A673 (cell line): ENCODE data around the gene CRHR1. TPM values are rescaled to one million over a fixed set of nuclear protein-coding genes. Genes with fewer than 3 reads are reported as not detected.

Experiments used
- BruUV-seq: library from RNA; stranded (reverse); fragments of 400-500 nt; replicated peaks from 2 replicates; lab custom pipeline; 2021; lab: Mats Ljungman, UMichigan
- CTCF ChIA-PET: fragments of 300-600 bp; sonication (Branson Sonifier 250); formaldehyde crosslinking; loops from one replicate; lab custom pipeline; 2022; ENCODE audit warnings: antibody characterized with exemption; lab: Charles Lee
- POLR2A ChIA-PET: fragments of 300-600 bp; sonication (Branson Sonifier 250); formaldehyde crosslinking; loops from one replicate; lab custom pipeline; 2022; ENCODE audit warnings: antibody characterized with exemption; ENCODE audit not compliant: low non-redundant PET; lab: Charles Lee
- DNase-seq: peaks from one replicate; pipeline ENCODE4 v3.0.0-alpha.2; 2015; ENCODE audit warnings: low spot score
- H3K27ac ChIP-seq: fragments of 200-600 bp; sonication (generic); 2 replicates; pipeline ENCODE4 v1.5.1; 2016; ENCODE audit warnings: mixed run types, low read depth, mild to moderate bottlenecking, mixed read lengths, antibody characterized with exemption, low read length; ENCODE audit not compliant: poor library complexity, severe bottlenecking
- H3K27me3 ChIP-seq: fragments of 200-600 bp; sonication (generic); replicated peaks from 2 replicates; pipeline ENCODE4 v1.6.1; 2017; ENCODE audit warnings: mixed run types, low read depth, mild to moderate bottlenecking, mixed read lengths, antibody characterized with exemption, low read length; ENCODE audit not compliant: insufficient read depth, poor library complexity
- H3K36me3 ChIP-seq: fragments of 200-600 bp; sonication (generic); 2 replicates; pipeline ENCODE4 v1.6.1; 2016; ENCODE audit warnings: mixed run types, mild to moderate bottlenecking, mixed read lengths, antibody characterized with exemption, low read length; ENCODE audit not compliant: insufficient read depth, poor library complexity, severe bottlenecking
- H3K4me1 ChIP-seq: fragments of 200-600 bp; sonication (generic); 2 replicates; pipeline ENCODE4 v1.6.1; 2017; ENCODE audit warnings: mixed run types, mild to moderate bottlenecking, mixed read lengths, antibody characterized with exemption, low read length; ENCODE audit not compliant: insufficient read depth, poor library complexity, severe bottlenecking
- H3K4me3 ChIP-seq: fragments of 200-600 bp; sonication (generic); 2 replicates; pipeline ENCODE4 v1.5.1; 2016; ENCODE audit warnings: low read depth, mixed run types, mild to moderate bottlenecking, mixed read lengths, low read length; ENCODE audit not compliant: poor library complexity, severe bottlenecking
- H3K9me3 ChIP-seq: fragments of 200-600 bp; sonication (generic); 2 replicates; pipeline ENCODE4 v1.6.1; 2016; ENCODE audit warnings: mixed run types, low read depth, mild to moderate bottlenecking, mixed read lengths, antibody characterized with exemption, low read length; ENCODE audit not compliant: poor library complexity, severe bottlenecking
- CTCF ChIP-seq: fragments of 300-800, 200-600 bp; sonication (generic); conservative IDR thresholded peaks from 2 replicates; pipeline ENCODE4 v1.5.1; 2017; ENCODE audit warnings: low read depth, mild to moderate bottlenecking, antibody characterized with exemption, low read length, moderate library complexity, mixed read lengths
- EZH2 ChIP-seq: fragments of 200-600 bp; sonication (generic); IDR thresholded peaks from 2 replicates; pipeline ENCODE4 v1.6.1; 2017; ENCODE audit warnings: borderline replicate concordance, low read depth, mild to moderate bottlenecking, mixed read lengths, antibody characterized with exemption, low read length; ENCODE audit not compliant: poor library complexity, severe bottlenecking
- intact Hi-C: fragments of 100-400 bp; cut with micrococcal nuclease; formaldehyde crosslinking; loops from one replicate; pipeline ENCODE4 v1.10.0; 2022; ENCODE audit not compliant: unreplicated experiment
- total RNA-seq: library from RNA; stranded (reverse); gene quantifications from 2 replicates; pipeline ENCODE4 v1.2.3, GENCODE V29; 2021

CRHR1 gene
- total RNA-seq, 1 experiment from 2014 or later = not detected

- Histone ChIP-seq H3K4me3 (no peak overlapping the region), H3K9me3 (no peaks in the 10 kb centered on the region), H3K36me3 (no peaks in the 10 kb centered on the region), H3K4me1 (no peaks in the 10 kb centered on the region), H3K27ac (no peak overlapping the region), H3K27me3 (peaks cover 12% of the 10 kb centered on the region)
- TF ChIP-seq EZH2 (no peak), CTCF (no peak)
- DNase-seq = no peak
- ChIA-PET POLR2A (no interaction called here), CTCF (no interaction called here)
- intact Hi-C loops = no loop called here
- BruUV-seq = no TSS peak
Observed at GRCh38 chr17:45793999-45794540, 9.9 kb downstream of the CRHR1 start.

- intact Hi-C loops = no loop called here
- Histone ChIP-seq H3K36me3 (no peaks in the 10 kb centered on the region), H3K4me3 (no peak overlapping the region), H3K27me3 (peaks cover 12% of the 10 kb centered on the region), H3K9me3 (no peaks in the 10 kb centered on the region), H3K4me1 (no peaks in the 10 kb centered on the region), H3K27ac (no peak overlapping the region)
- DNase-seq = no peak
- BruUV-seq = no TSS peak
- TF ChIP-seq CTCF (no peak), EZH2 (no peak)
- CTCF ChIA-PET = no interaction called here
- POLR2A ChIA-PET = no interaction called here
Observed at GRCh38 chr17:45794840-45795239, 10.7 kb downstream of the CRHR1 start.

GRCh38 chr17:45800816-45801215 lies 16.7 kb downstream of the CRHR1 start:
- Histone ChIP-seq H3K27ac (no peak overlapping the region), H3K4me3 (no peak overlapping the region), H3K27me3 (no peaks in the 10 kb centered on the region), H3K4me1 (no peaks in the 10 kb centered on the region), H3K36me3 (no peaks in the 10 kb centered on the region), H3K9me3 (no peaks in the 10 kb centered on the region)
- TF ChIP-seq CTCF = no peak
- no peak for TF ChIP-seq EZH2
- intact Hi-C loops = no loop called here
- POLR2A ChIA-PET = no interaction called here
- no TSS peak for BruUV-seq
- CTCF ChIA-PET = no interaction called here
- DNase-seq = no peak
